Stimulated activated CD4-positive, alpha-beta T cell treated with anti-CD3 and anti-CD28 coated beads, Interleukin-1b, Interleukin-23, amount 100 ng/mL, for 1 hour (primary cell): ENCODE measurements around the gene SLC15A3.

ENCODE experiments used
- DNase-seq, 2 donors: peaks; one replicate each; pipeline ENCODE4 v3.0.0-alpha.2; 2020; ENCODE audit warnings: low read depth in 2 of 2

SLC15A3 gene

GRCh38 chr11:60891103-60891741 lies 60.8 kb downstream of the SLC15A3 start:
- no peak for DNase-seq

- DNase-seq: no peak
These were observed 61.3 kb downstream of the SLC15A3 start for GRCh38 chr11:60890696-60891095.

GRCh38 chr11:60889869-60890311 lies 62.1 kb downstream of the SLC15A3 start:
- DNase-seq: no peak

DNA sequence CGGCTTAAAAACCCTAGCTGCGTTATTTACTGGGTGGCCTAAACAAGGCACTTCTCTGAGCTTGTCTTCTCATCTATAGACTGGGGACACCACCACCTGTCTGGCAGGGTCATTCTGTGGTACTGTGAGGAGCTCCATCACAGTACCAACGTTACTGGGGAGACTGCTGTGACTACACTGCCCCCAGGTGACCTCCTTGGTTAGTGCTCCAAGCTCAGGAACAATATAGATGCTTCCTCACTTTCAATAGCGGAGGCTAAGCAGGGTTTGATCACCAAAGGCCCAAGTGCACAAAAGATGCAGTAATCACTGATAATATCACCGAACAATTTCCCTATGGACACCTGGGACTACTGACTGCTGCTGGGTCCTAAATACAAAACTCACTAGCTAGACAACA lies 64.4 kb downstream of the SLC15A3 start:
- DNase-seq: no peak
